ENCODE results near the gene TGM6.

The TGM6 gene

GRCh38 chr20:2397595-2398145, 17.0 kb downstream of the TGM6 start:
- no peak for TF ChIP-seq CREB1 (IDR thresholded peaks at IDR 0.05; ENCODE audit: low read depth)
- TF ChIP-seq TAF1 (IDR thresholded peaks at IDR 0.05; ENCODE audit: low read depth): no peak
- no peak for TF ChIP-seq FOXM1 (IDR thresholded peaks at IDR 0.05; ENCODE audit: borderline replicate concordance, low read depth)
- TF ChIP-seq RAD21 (IDR thresholded peaks at IDR 0.05; ENCODE audit: low read depth): no peak
- TF ChIP-seq NFIC (IDR thresholded peaks at IDR 0.05): no peak
- no peak for TF ChIP-seq MAX (IDR thresholded peaks at IDR 0.05)
- TF ChIP-seq TEAD4 (IDR thresholded peaks at IDR 0.05): no peak
- no peak for TF ChIP-seq CEBPB (IDR thresholded peaks at IDR 0.05)
- no peak for TF ChIP-seq ZBTB7A (IDR thresholded peaks at IDR 0.05; ENCODE audit: low read depth)
- no peak for TF ChIP-seq YY1 (IDR thresholded peaks at IDR 0.05; ENCODE audit: low read depth)
- no peak for TF ChIP-seq REST (IDR thresholded peaks at IDR 0.05; ENCODE audit: low read depth)
- no peak for TF ChIP-seq USF1 (IDR thresholded peaks at IDR 0.05)
- no peak for TF ChIP-seq TCF12 (IDR thresholded peaks at IDR 0.05; ENCODE audit: low read depth)
- TF ChIP-seq EP300 (IDR thresholded peaks at IDR 0.05; ENCODE audit: borderline replicate concordance): no peak
- no peak for TF ChIP-seq EGR1 (IDR thresholded peaks at IDR 0.05)

- TF ChIP-seq MAX (IDR thresholded peaks at IDR 0.05): no peak
- TF ChIP-seq CEBPB (IDR thresholded peaks at IDR 0.05): no peak
- no peak for TF ChIP-seq YY1 (IDR thresholded peaks at IDR 0.05; ENCODE audit: low read depth)
- TF ChIP-seq FOXM1 (IDR thresholded peaks at IDR 0.05; ENCODE audit: borderline replicate concordance, low read depth): no peak
- no peak for TF ChIP-seq TEAD4 (IDR thresholded peaks at IDR 0.05)
- TF ChIP-seq USF1 (IDR thresholded peaks at IDR 0.05): no peak
- no peak for TF ChIP-seq REST (IDR thresholded peaks at IDR 0.05; ENCODE audit: low read depth)
- TF ChIP-seq TCF12 (IDR thresholded peaks at IDR 0.05; ENCODE audit: low read depth): no peak
Measured at GRCh38 chr20:2398449-2398848, 17.7 kb downstream of the TGM6 start.

- TF ChIP-seq ZBTB7A (IDR thresholded peaks at IDR 0.05; ENCODE audit: low read depth): no peak
- no peak for TF ChIP-seq CEBPB (IDR thresholded peaks at IDR 0.05)
- no peak for TF ChIP-seq USF1 (IDR thresholded peaks at IDR 0.05)
Measured at GRCh38 chr20:2399390-2399789, 18.7 kb downstream of the TGM6 start.

- TF ChIP-seq EGR1 (IDR thresholded peaks at IDR 0.05): no peak
- no peak for TF ChIP-seq MAX (IDR thresholded peaks at IDR 0.05)
- TF ChIP-seq TCF12 (IDR thresholded peaks at IDR 0.05; ENCODE audit: low read depth): no peak
- TF ChIP-seq TAF1 (IDR thresholded peaks at IDR 0.05; ENCODE audit: low read depth): no peak
- no peak for TF ChIP-seq RAD21 (IDR thresholded peaks at IDR 0.05; ENCODE audit: low read depth)
- TF ChIP-seq CREB1 (IDR thresholded peaks at IDR 0.05; ENCODE audit: low read depth): no peak
- TF ChIP-seq FOXM1 (IDR thresholded peaks at IDR 0.05; ENCODE audit: borderline replicate concordance, low read depth): no peak
- TF ChIP-seq REST (IDR thresholded peaks at IDR 0.05; ENCODE audit: low read depth): no peak
- no peak for TF ChIP-seq NFIC (IDR thresholded peaks at IDR 0.05)
- no peak for TF ChIP-seq EP300 (IDR thresholded peaks at IDR 0.05; ENCODE audit: borderline replicate concordance)
- TF ChIP-seq CEBPB (IDR thresholded peaks at IDR 0.05): no peak
- no peak for TF ChIP-seq ZBTB7A (IDR thresholded peaks at IDR 0.05; ENCODE audit: low read depth)
- no peak for TF ChIP-seq TEAD4 (IDR thresholded peaks at IDR 0.05)
- TF ChIP-seq USF1 (IDR thresholded peaks at IDR 0.05): no peak
- TF ChIP-seq YY1 (IDR thresholded peaks at IDR 0.05; ENCODE audit: low read depth): no peak
Measured at GRCh38 chr20:2400290-2400689, 19.6 kb downstream of the TGM6 start.
